GM12874 (cell line): ENCODE data around the gene CEPT1.

Source experiments
- CTCF ChIP-seq: IDR thresholded peaks from 2 replicates; pipeline ENCODE4 v1.5.1; 2011; ENCODE audit warnings: low read depth, mild to moderate bottlenecking, control low read depth, low read length, moderate library complexity; ENCODE audit not compliant: insufficient read depth

CEPT1 gene

GRCh38 chr1:111116496-111116895 is 23.5 kb upstream of the CEPT1 start:
- TF ChIP-seq CTCF = no peak

- TF ChIP-seq CTCF = no peak
These were observed 13.7 kb upstream of the CEPT1 start for GRCh38 chr1:111126354-111126753.

GRCh38 chr1:111127923-111128643 is 11.9 kb upstream of the CEPT1 start:
- no peak for TF ChIP-seq CTCF

GRCh38 chr1:111129376-111129775 is 10.6 kb upstream of the CEPT1 start:
- no peak for TF ChIP-seq CTCF

- no peak for TF ChIP-seq CTCF
These were observed 8.3 kb upstream of the CEPT1 start for GRCh38 chr1:111131693-111132092.

- no peak for TF ChIP-seq CTCF
These were observed 6.2 kb upstream of the CEPT1 start for GRCh38 chr1:111133866-111134265.

- TF ChIP-seq CTCF = no peak
These were observed 583 bp upstream of the CEPT1 start for GRCh38 chr1:111139324-111139955.

- no peak for TF ChIP-seq CTCF
These were observed 601 bp downstream of the CEPT1 start for GRCh38 chr1:111140680-111140967.
